G401 (cell line): ENCODE measurements around the gene LCE3A. TPM values are rescaled to one million over a fixed set of nuclear protein-coding genes. Genes with fewer than 3 reads are reported as not detected.
"Not testable (repeated sequence)": the region's sequence is repeated elsewhere in the genome, so short reads cannot be mapped to it uniquely, and the experiment has no call there.

Experiments used
- DNase-seq: peaks from one replicate; pipeline ENCODE4 v3.0.0-alpha.2; 2015; ENCODE audit warnings: low spot score
- in situ Hi-C: cut with HindIII; loops from 2 replicates; pipeline ENCODE4 v1.10.0; 2016; ENCODE audit warnings: low sequenced_read_pairs, mixed read lengths
- total RNA-seq: library from RNA; depleted of rRNA; stranded (reverse); fragments of >200 nt; shearing (Covaris generic); gene quantifications from 2 replicates; pipeline ENCODE4 v1.2.3, GENCODE V29; 2014; rRNA removed

Gene LCE3A
- total RNA-seq, result not detected in 2 replicates

GRCh38 chr1:152622803-152623202 is at the start of gene LCE3A:
LCE3A (minus strand) TSS chr1:152623103; CDS start chr1:152623103, 0 bp downstream.
- DNase-seq, result no peak
- in situ Hi-C loops, result no loop called here

GRCh38 chr1:152667648-152668047 is 44.7 kb upstream of the LCE3A start:
- in situ Hi-C loops, result no loop called here
- no peak for DNase-seq

- DNase-seq, in situ Hi-C loops: not testable (repeated sequence)
Observed at GRCh38 chr1:152666171-152666570, 43.3 kb upstream of the LCE3A start.

GRCh38 chr1:152663098-152663497 is 40.2 kb upstream of the LCE3A start, which contains the start of gene LCE2D:
LCE2D (plus strand) TSS chr1:152663380; CDS start chr1:152664106, 726 bp downstream.
- no peak for DNase-seq
- in situ Hi-C loops, result no loop called here

GRCh38 chr1:152658649-152659048 is 35.7 kb upstream of the LCE3A start:
- no peak for DNase-seq
- in situ Hi-C loops, result no loop called here

- in situ Hi-C loops, result no loop called here
- DNase-seq, result no peak
Observed at GRCh38 chr1:152657677-152658076, 34.8 kb upstream of the LCE3A start.

- in situ Hi-C loops, result no loop called here
Observed at GRCh38 chr1:152656459-152656858, 33.6 kb upstream of the LCE3A start.

GRCh38 chr1:152654110-152654509 is 31.2 kb upstream of the LCE3A start:
- peak; percentile 15 for DNase-seq
- in situ Hi-C loops, result no loop called here

More at GRCh38 chr1:152656459-152656858, 33.6 kb upstream of the LCE3A start:
- no peak for DNase-seq

- no peak for DNase-seq
- in situ Hi-C loops, result no loop called here
Observed at GRCh38 chr1:152646656-152647055, 23.8 kb upstream of the LCE3A start.

GRCh38 chr1:152645146-152645545 is 22.2 kb upstream of the LCE3A start:
- DNase-seq, result no peak

GRCh38 chr1:152643945-152644344 is 21.0 kb upstream of the LCE3A start:
- DNase-seq, result no peak
- in situ Hi-C loops, result no loop called here

More at GRCh38 chr1:152645146-152645545, 22.2 kb upstream of the LCE3A start:
- in situ Hi-C loops, result no loop called here

GRCh38 chr1:152640351-152640750 is 17.4 kb upstream of the LCE3A start:
- in situ Hi-C loops, result no loop called here
- DNase-seq, result no peak

- DNase-seq, result no peak
- in situ Hi-C loops, result no loop called here
Observed at GRCh38 chr1:152630596-152630995, 7.7 kb upstream of the LCE3A start.

- DNase-seq, result no peak
- in situ Hi-C loops, result no loop called here
Observed at GRCh38 chr1:152626744-152627143, 3.8 kb upstream of the LCE3A start.

- no peak for DNase-seq
- in situ Hi-C loops, result no loop called here
Observed at GRCh38 chr1:152623203-152623844, 421 bp upstream of the LCE3A start.

- in situ Hi-C loops, result no loop called here
- DNase-seq, result no peak
Observed at GRCh38 chr1:152621993-152622392, 910 bp downstream of the LCE3A start.

- in situ Hi-C loops, result no loop called here
- no peak for DNase-seq
Observed at GRCh38 chr1:152613511-152613910, 9.4 kb downstream of the LCE3A start, which contains the start of gene LCE3B. LCE3B (plus strand) TSS chr1:152613811; CDS start chr1:152613811, 0 bp downstream.

GRCh38 chr1:152599934-152600333 is 23.0 kb downstream of the LCE3A start, which contains the start of gene LCE3C:
LCE3C (plus strand) TSS chr1:152600234; CDS start chr1:152600732, 498 bp downstream.
- DNase-seq, result no peak
- in situ Hi-C loops, result no loop called here

GRCh38 chr1:152596986-152597385 is 25.9 kb downstream of the LCE3A start:
- in situ Hi-C loops, result no loop called here
- no peak for DNase-seq

- no peak for DNase-seq
- in situ Hi-C loops, result no loop called here
Observed at GRCh38 chr1:152585586-152585985, 37.3 kb downstream of the LCE3A start.

GRCh38 chr1:152582647-152583046 is 40.3 kb downstream of the LCE3A start:
- in situ Hi-C loops, result no loop called here
- DNase-seq, result no peak
